Lower lobe of right lung (tissue), 2 donors: Measurements from ENCODE around the gene CPHXL2. TPM values are rescaled to one million over a fixed set of nuclear protein-coding genes. Genes with fewer than 3 reads are reported as not detected.

Experiments used
- ATAC-seq, 2 donors: fragments of 200-7000 bp; cut with Tn5 transposase; one replicate each; pipeline ENCODE4 v1.9.1; 2020 to 2022; ENCODE audit warnings: mild to moderate bottlenecking in 2 of 2, moderate library complexity in 2 of 2
- DNase-seq: peaks from one replicate; pipeline ENCODE4 v3.0.0-alpha.2; 2020
- H3K27ac ChIP-seq: fragments of 200-600 bp; one replicate; pipeline ENCODE4 v1.8.0; 2022
- H3K27me3 ChIP-seq: fragments of 200-600 bp; one replicate; pipeline ENCODE4 v1.8.0; 2022; ENCODE audit warnings: low read depth
- H3K36me3 ChIP-seq: fragments of 200-600 bp; one replicate; pipeline ENCODE4 v1.8.0; 2022; ENCODE audit warnings: mild to moderate bottlenecking
- H3K4me1 ChIP-seq: fragments of 200-600 bp; one replicate; pipeline ENCODE4 v1.8.0; 2022
- H3K4me3 ChIP-seq: fragments of 200-600 bp; one replicate; pipeline ENCODE4 v1.8.0; 2022; ENCODE audit warnings: mild to moderate bottlenecking
- H3K9me3 ChIP-seq: fragments of 200-600 bp; one replicate; pipeline ENCODE4 v1.8.0; 2022
- intact Hi-C: fragments of 100-400 bp; cut with DNase I; formaldehyde crosslinking; loops from one replicate; pipeline ENCODE4 v1.11.0; 2022
- total RNA-seq: library from RNA; stranded (reverse); fragmentation: NEBNext Ultra II Directional; extraction: Animal tissue kit (Norgen Biotek cat#: 25700); gene quantifications from one replicate; pipeline ENCODE4 v1.2.1, GENCODE V29; 2021
- TF ChIP-seq, protein P1 (sequence below): fragments of 200-600 bp; IDR thresholded peaks from one replicate; pipeline ENCODE4 v1.8.0; 2022; ENCODE audit warnings: antibody characterized with exemption, mild to moderate bottlenecking
- donor health status: DM: no; HTN: yes; CAD: no; lungs with severe emphysema.

Gene CPHXL2
- total RNA-seq, 1 donor from 2014 or later = not detected

DNA sequence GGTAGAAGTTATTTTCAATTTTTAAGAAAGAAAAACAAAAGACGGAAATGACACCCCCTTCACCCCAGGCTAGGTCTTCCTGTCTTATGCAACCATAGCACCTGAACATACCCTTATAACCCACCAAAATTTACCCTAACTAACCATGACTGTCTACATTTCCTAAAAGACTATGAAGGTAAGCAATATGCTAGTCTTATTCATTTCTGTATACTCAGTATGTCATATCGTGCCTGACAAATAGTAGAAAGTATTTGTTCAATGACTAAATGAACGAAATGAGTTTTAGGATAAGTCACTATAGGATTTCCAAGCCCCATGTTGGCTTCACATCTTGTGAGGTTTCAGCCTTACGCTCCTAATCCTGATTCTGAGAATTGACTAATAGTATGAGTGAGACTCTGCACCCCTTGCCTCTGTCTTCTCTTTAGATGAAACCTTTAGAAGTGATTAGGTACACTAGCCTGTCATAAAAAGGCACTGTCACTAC is 60.2 kb downstream of the CPHXL2 start:
- peaks cover 15% of the 10 kb centered on the region for H3K4me1 ChIP-seq
- TF ChIP-seq, protein P1, sequence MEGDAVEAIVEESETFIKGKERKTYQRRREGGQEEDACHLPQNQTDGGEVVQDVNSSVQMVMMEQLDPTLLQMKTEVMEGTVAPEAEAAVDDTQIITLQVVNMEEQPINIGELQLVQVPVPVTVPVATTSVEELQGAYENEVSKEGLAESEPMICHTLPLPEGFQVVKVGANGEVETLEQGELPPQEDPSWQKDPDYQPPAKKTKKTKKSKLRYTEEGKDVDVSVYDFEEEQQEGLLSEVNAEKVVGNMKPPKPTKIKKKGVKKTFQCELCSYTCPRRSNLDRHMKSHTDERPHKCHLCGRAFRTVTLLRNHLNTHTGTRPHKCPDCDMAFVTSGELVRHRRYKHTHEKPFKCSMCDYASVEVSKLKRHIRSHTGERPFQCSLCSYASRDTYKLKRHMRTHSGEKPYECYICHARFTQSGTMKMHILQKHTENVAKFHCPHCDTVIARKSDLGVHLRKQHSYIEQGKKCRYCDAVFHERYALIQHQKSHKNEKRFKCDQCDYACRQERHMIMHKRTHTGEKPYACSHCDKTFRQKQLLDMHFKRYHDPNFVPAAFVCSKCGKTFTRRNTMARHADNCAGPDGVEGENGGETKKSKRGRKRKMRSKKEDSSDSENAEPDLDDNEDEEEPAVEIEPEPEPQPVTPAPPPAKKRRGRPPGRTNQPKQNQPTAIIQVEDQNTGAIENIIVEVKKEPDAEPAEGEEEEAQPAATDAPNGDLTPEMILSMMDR = no peak
- intact Hi-C loops = no loop called here
- H3K9me3 ChIP-seq = no peaks in the 10 kb centered on the region
- DNase-seq (no peak), ATAC-seq (no peak)
- peaks cover 89% of the 10 kb centered on the region for H3K36me3 ChIP-seq
- no peak overlapping the region for H3K4me3 ChIP-seq
- H3K27me3 ChIP-seq = no peaks in the 10 kb centered on the region
- no peak overlapping the region for H3K27ac ChIP-seq

DNA sequence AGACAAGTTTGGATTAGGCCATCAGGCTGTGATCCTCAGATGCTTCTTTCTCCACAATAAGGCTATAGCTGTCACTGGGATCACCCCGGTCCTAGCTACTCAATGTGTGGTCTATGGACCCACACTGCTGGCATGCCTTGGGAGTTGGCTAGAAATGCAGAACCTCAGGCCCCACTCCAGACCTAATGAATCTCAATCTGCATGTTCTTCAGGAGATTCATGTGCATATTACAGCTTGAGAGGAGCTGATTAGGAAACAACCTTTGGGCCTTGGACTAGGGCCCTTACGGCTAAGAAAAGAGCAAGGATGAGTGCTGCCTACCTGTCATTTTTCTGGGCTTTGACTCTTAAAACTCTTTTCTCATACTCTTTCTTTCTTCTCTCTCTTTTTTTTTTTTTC is 61.2 kb downstream of the CPHXL2 start:
- peaks cover 98% of the 10 kb centered on the region for H3K36me3 ChIP-seq

DNA sequence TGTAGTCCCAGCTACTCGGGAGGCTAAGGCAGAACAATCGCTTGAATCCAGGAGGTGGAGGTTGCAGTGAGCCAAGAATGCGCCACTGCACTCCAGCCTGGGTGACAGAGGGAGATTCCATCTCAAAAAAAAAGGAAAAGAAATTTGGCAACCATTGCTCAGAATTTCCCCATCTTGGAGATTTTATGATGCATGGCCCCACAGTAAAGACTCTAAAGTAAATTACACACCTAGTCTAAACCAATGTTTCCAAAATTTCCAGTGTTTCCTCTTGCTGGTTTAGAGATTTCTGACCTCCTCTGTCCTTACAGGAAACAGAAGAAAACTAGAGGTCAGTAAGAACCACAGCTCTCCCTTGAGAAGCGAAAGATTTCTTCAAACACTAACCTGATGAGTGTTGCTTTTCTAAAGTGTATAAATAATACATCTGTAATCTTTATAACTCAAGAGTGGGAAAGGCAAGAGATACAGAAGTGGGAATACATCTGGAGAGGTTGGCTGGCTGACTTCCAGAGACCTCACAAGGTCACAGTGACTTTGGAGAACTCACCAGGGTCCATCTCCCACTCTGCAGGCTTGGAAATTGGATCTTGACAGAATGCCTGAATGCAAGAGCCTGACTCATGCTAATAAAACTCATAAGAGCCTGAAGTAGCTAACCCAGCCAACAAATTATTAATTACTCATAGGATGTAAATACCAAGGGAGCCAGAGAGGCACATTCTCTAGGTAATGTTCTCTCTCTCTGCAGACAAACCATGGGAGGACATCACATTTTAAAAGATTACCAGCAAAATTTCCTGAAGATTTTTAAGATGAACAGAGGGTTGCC is 62.5 kb downstream of the CPHXL2 start:
- H3K4me1 ChIP-seq = no peaks in the 10 kb centered on the region
- no peak overlapping the region for H3K4me3 ChIP-seq
- intact Hi-C loops = no loop called here
- H3K36me3 ChIP-seq = peaks cover 98% of the 10 kb centered on the region
- TF ChIP-seq, protein P1 = no peak
- ATAC-seq (no peak), DNase-seq (no peak)
- no peaks in the 10 kb centered on the region for H3K27me3 ChIP-seq
- H3K27ac ChIP-seq = no peak overlapping the region
- H3K9me3 ChIP-seq = no peaks in the 10 kb centered on the region

More for the DNA sequence above, 61.2 kb downstream of the CPHXL2 start:
- Histone ChIP-seq H3K27ac (no peak overlapping the region), H3K4me1 (peaks cover 5% of the 10 kb centered on the region), H3K27me3 (no peaks in the 10 kb centered on the region), H3K9me3 (no peaks in the 10 kb centered on the region), H3K4me3 (no peak overlapping the region)
- no peak for DNase-seq
- no peak for ATAC-seq
- TF ChIP-seq, protein P1 = no peak
- intact Hi-C loops = no loop called here

Other genes with a start within 250 kb of the CPHXL2 start
- 57.7 TPM for gene CFDP1, start 243.5 kb downstream of the CPHXL2 start, total RNA-seq
- gene TMEM170A, start 212.3 kb downstream of the CPHXL2 start, total RNA-seq = 31.2 TPM
- 2.5 TPM for gene CHST6, start 181.6 kb downstream of the CPHXL2 start, total RNA-seq
- 0.62 TPM for gene CHST5, start 140.9 kb downstream of the CPHXL2 start, total RNA-seq
- 14.5 TPM for gene TMEM231, start 120.8 kb downstream of the CPHXL2 start, total RNA-seq
- gene GABARAPL2, start 110.6 kb downstream of the CPHXL2 start, total RNA-seq = 120 TPM
- gene ADAT1, start 53.7 kb downstream of the CPHXL2 start, total RNA-seq = 50.2 TPM
- 95.9 TPM for gene KARS1, start 29.3 kb downstream of the CPHXL2 start, total RNA-seq
- 58.3 TPM for gene TERF2IP, start 29.2 kb downstream of the CPHXL2 start, total RNA-seq
- gene DUXB, start 24.5 kb upstream of the CPHXL2 start, total RNA-seq = not detected
- not detected for gene CPHXL, start 49.5 kb upstream of the CPHXL2 start, total RNA-seq